OCI-LY1 (cell line): ENCODE results near the gene FYTTD1.

Source experiments
- CTCF ChIP-seq: fragments of 200-600 bp; sonication (generic), shearing (Covaris generic); IDR thresholded peaks from 2 replicates; pipeline ENCODE4 v1.5.1; 2017; ENCODE audit warnings: mild to moderate bottlenecking, antibody characterized with exemption, low read length, moderate library complexity, mixed read lengths
- EZH2 ChIP-seq: fragments of 200-600 bp; sonication (generic), shearing (Covaris generic); IDR thresholded peaks from 2 replicates; pipeline ENCODE4 v1.8.0; 2017; ENCODE audit warnings: borderline replicate concordance, mixed run types, mild to moderate bottlenecking, antibody characterized with exemption, low read length, moderate library complexity, mixed read lengths

- TF ChIP-seq EZH2 (no peak), CTCF (no peak)
Measured at GRCh38 chr3:197829397-197830045, 79.8 kb downstream of the FYTTD1 start.
